Limb (tissue), 2 donors: ENCODE results near the gene PLN.
A peak's percentile ranks its signal among the peaks of the same experiment; 100 is the strongest.

ENCODE experiments used
- DNase-seq, 2 donors: peaks; one replicate each; pipeline ENCODE4 v3.0.0-alpha.2; 2016; ENCODE audit errors: extremely low spot score in 2 of 2

The PLN gene

DNA sequence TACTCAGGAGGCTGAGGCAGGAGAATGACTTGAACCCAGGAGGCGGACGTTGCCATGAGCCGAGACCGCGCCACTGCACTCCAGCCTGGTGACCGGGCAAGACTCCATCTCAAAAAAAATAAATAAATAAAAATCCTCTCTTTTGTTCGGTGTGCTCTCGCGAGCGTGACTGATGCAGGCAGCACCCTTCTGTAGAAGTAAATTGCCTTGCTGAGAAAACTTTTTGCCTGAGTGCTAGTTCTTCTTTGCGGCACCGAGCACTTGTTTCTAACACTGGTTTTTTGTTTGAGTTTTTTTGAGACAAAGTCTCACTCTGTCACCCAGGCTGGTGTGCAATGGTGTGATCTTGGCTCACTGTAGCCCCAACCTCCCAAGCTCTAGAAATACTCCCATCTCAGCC is 30.5 kb downstream of the PLN start:
- no peak for DNase-seq

GRCh38 chr6:118579786-118580185 is 31.7 kb downstream of the PLN start:
- no peak for DNase-seq

GRCh38 chr6:118580585-118581419 is 32.7 kb downstream of the PLN start:
- peak in 1 of 2 donors; percentile 48 for DNase-seq

DNA sequence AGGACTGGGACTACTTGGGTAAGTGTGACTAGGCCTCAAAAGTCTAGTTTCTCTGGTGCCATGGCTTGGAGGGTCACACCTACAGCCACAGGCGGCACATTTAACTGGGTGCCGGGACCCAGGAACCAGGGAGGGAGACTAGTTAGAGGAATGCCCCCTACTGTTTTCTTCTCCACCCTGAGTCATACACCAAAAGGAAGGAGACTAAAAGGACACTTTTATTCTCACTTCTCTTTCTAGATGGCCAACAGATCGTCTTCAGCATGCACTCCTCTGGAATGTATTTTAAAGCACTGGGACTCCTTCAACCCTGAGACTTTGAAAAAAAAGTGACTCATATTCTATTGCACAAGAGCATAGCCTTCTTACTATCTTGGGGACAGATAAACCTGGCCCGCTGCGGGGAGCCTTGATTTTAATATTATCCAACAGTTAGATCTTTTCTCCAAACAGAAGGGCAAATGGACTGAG is 33.4 kb downstream of the PLN start:
- DNase-seq = no peak

GRCh38 chr6:118584911-118585310 is 36.8 kb downstream of the PLN start:
- no peak for DNase-seq

DNA sequence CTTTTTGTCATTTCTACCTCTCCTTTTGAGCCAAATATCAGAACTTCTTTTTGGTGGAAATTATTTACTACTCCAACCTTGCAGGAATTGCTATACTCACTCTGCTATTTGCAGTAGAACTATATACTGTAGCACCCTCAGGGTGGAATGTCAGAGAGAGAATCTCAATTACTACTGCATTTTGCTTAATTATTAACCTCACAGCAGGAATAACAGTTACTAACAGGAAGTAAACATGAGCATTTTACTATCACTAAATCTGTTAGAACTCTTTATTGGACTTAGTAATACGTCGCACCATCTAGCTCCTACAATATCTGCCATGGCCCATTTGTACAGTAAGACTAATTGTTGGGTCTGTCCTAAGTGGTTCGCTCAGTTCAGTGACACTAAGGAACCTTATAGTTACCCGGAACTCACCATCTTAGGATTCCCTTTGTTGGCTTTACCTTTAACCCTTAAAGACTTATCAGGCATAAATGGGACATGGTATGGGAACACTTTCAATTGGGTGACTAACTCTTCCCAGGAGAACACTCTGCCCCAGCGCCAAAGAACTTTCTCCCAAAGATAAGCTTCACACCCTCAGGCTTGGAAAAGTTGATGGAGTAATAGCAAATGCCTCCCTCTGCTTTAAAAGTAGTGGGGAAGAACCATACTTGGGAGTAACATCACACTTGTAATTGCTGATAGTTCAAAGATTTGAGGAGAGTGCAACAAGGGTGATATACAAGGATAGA is 38.8 kb downstream of the PLN start:
- DNase-seq = no peak

DNA sequence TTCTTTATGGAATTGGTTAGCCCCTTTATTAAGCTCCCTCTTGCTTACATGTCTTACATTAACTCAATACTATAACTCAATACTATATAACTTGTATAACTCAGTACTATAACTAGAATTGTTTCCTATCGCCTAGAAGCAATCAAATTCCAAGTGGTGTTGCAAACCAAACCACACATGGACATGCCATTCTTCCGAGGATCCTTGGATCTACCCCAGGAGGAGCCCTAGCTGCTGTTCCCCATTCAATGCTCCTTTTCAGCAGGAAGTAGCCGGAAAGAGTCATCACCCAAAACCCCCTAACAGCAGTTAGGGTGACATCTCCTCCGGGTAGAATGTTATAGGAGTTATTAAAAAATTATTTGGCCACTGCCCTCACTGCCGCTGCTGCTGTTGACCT is 40.5 kb downstream of the PLN start:
- DNase-seq = no peak

DNA sequence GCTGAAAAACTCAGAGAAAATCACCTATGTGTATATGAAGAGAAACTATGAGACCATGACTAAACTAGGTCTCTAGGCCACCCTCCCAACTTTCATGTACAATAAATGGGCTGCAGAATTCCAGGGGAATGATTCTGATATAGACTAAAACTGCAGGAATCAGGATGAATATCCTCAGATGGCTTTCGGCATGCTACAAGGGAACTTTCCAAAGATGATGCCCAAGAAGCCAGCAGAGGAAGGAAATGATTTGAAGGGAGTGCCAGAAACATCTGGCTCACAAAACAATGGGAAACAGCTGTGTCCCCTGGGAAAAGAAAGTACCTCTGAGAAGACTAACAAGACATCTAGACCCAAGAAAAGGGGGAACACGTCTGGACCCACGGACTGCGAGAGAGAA is 41.1 kb downstream of the PLN start:
- DNase-seq = no peak

- DNase-seq = no peak
These were observed 41.7 kb downstream of the PLN start for GRCh38 chr6:118589649-118590365.

- DNase-seq = no peak
These were observed 43.8 kb downstream of the PLN start for GRCh38 chr6:118591897-118592296.

DNA sequence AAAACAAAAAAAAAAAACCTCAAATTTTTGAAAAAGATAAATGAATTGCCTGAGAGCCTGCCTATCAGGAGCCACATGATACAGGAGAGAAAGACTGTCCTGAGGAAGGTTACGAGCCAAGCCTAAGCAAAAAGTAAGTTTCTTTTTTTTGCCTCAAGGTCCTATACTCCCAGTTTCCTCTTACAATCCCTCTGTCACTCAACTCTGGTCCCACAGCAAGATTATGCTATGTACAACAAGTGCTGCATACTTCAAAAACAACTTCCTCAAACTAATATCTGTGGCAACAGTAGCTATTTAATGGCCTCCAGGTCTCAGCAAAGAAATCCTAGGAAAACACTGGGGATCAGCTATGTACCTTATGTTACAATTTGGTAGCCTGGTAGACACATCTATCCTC is 46.8 kb downstream of the PLN start:
- no peak for DNase-seq

DNA sequence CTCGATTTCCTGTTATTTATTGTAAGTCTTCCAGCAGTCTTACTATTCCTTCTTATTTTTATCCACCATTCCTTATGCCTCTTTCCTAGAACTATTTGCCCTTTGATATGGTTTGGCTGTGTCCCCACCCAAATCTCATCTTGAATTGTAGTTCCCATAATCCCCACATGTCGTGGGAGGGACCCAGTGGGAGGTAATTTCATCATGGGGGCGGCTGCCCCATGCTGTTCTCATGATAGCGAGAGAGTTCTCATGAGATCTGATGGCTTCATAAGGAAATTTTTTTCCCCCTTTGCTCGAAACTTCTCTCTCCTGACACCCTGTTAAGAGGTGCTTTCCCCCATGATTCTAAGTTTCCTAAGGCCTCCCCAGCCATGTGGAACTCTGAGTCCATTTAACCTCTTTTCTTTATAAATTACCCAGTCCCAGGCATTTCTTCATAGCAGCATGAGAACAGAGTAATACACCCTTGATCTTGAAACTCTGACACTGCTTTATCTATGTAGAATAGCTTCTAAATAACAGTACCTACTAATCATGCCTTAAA is 48.8 kb downstream of the PLN start:
- no peak for DNase-seq

DNA sequence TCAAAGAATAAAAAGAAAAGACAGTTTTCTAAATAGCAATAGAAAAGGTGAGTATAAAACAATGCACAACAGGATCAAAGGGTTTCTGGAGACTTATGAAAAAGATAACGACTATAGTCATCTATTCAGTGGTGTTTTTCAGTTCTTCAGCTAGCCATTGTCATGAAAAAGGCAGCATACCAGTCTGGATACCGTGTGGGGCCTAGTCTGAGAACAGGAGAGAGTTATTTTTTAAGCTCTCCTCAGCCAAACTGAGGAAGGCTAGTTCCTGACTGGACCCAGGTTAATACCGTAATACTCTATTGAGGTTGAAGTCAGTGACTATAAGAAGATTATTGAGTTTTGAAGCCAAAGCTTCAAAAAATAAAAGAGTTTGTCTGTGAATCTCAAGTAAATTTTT is 49.5 kb downstream of the PLN start:
- DNase-seq = no peak

GRCh38 chr6:118598324-118598723 is 50.2 kb downstream of the PLN start:
- DNase-seq = no peak

DNA sequence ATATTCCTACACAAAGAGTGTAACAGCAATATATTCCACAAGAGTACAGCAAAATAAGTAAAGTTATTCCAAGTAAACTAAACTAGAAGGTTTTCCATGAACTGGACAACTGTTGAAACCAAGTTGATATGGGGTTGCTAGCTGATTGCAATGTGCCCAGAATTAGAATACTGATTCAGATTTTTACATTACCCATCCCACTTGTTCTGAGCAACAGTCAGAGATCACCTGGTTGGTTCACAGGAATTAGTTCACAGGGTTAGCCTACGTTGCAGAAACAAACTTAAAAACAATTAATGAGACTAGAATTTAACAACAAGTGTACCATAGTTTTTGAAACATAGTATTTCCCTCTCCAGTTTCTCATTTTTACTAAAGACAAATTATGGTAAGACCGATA is 54.2 kb downstream of the PLN start:
- DNase-seq = no peak

GRCh38 chr6:118603372-118603771 is 55.3 kb downstream of the PLN start:
- no peak for DNase-seq

DNA sequence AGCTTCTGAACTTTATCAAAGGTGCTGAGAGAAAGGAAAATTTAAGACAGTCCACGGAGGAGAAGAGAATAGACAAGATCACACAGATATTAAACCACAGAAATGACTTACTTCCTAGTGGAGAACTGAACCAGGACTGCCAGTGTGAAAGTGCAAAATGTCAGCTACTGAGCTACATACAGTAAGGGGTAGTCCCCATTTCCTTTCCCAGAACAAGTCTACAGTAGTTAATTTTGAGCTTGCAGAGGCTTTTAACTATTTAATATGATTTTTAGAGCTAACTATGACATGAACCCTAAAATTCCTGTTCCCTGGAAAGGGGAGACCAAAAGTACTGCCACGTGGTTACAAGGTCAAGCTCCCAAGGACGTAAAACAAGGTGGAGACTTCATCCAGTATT is 58.2 kb downstream of the PLN start:
- no peak for DNase-seq

- no peak for DNase-seq
These were observed 58.8 kb downstream of the PLN start for GRCh38 chr6:118606858-118607257.
